HG03175 (cell line): ENCODE data around the gene AMZ2.
A peak's percentile ranks its signal among the peaks of the same experiment; 100 is the strongest.
"Not testable (repeated sequence)": the region's sequence is repeated elsewhere in the genome, so short reads cannot be mapped to it uniquely, and the experiment has no call there.

ENCODE experiments used
- ATAC-seq: cut with Tn5 transposase; IDR thresholded peaks from one replicate; pipeline ENCODE4 v1.9.1; 2021; ENCODE audit warnings: mild to moderate bottlenecking, moderate library complexity; ENCODE audit not compliant: unreplicated experiment

The AMZ2 gene

GRCh38 chr17:68248199-68248825 is 469 bp downstream of the AMZ2 start:
- peak; percentile 24 for ATAC-seq

GRCh38 chr17:68248891-68249290 is 1.0 kb downstream of the AMZ2 start:
- no peak for ATAC-seq

GRCh38 chr17:68249354-68249765 is 1.5 kb downstream of the AMZ2 start:
- no peak for ATAC-seq

- not testable (repeated sequence) for ATAC-seq
These were observed 5.6 kb downstream of the AMZ2 start for GRCh38 chr17:68253426-68253825.

- ATAC-seq, result no peak
These were observed 7.3 kb downstream of the AMZ2 start for GRCh38 chr17:68255151-68255550.

GRCh38 chr17:68255731-68256538 is 8.1 kb downstream of the AMZ2 start:
- no peak for ATAC-seq

- ATAC-seq, result not testable (repeated sequence)
These were observed 8.9 kb downstream of the AMZ2 start for GRCh38 chr17:68256701-68257100.

GRCh38 chr17:68257934-68258333 is 10.1 kb downstream of the AMZ2 start:
- ATAC-seq, result no peak

- ATAC-seq, result peak; percentile 92
These were observed 11.2 kb downstream of the AMZ2 start for GRCh38 chr17:68258890-68259647.

- not testable (repeated sequence) for ATAC-seq
These were observed 11.8 kb downstream of the AMZ2 start for GRCh38 chr17:68259648-68259951.

- no peak for ATAC-seq
These were observed 12.4 kb downstream of the AMZ2 start for GRCh38 chr17:68260051-68260762.

GRCh38 chr17:68262467-68262866 is 14.6 kb downstream of the AMZ2 start:
- not testable (repeated sequence) for ATAC-seq

GRCh38 chr17:68263101-68263681 is 15.3 kb downstream of the AMZ2 start:
- peak; percentile 46 for ATAC-seq

GRCh38 chr17:68265833-68266232 is 18.0 kb downstream of the AMZ2 start:
- not testable (repeated sequence) for ATAC-seq

GRCh38 chr17:68273722-68274121 is 25.9 kb downstream of the AMZ2 start:
- ATAC-seq, result no peak

GRCh38 chr17:68276339-68276738 is 28.5 kb downstream of the AMZ2 start:
- not testable (repeated sequence) for ATAC-seq

GRCh38 chr17:68277807-68278206 is 30.0 kb downstream of the AMZ2 start:
- ATAC-seq, result no peak

GRCh38 chr17:68281965-68282364 is 34.1 kb downstream of the AMZ2 start:
- not testable (repeated sequence) for ATAC-seq

- no peak for ATAC-seq
These were observed 40.5 kb downstream of the AMZ2 start for GRCh38 chr17:68288375-68288774.

- ATAC-seq, result no peak
These were observed 41.0 kb downstream of the AMZ2 start for GRCh38 chr17:68288804-68289203.

- no peak for ATAC-seq
These were observed 41.6 kb downstream of the AMZ2 start for GRCh38 chr17:68289473-68289872.
